GM10847 (cell line): ENCODE results near the gene ERBB3.

Experiments used
- POLR2A ChIP-seq: IDR thresholded peaks from 2 replicates; pipeline ENCODE4 v1.6.1; 2011; ENCODE audit not compliant: insufficient read length; ENCODE audit errors: extremely low read depth

ERBB3 gene

GRCh38 chr12:56079723-56080555, at the start of gene ERBB3:
ERBB3 (plus strand) TSS chr12:56080165; CDS start chr12:56080301, 136 bp downstream.
- TF ChIP-seq POLR2A, result no peak

- no peak for TF ChIP-seq POLR2A
Measured at GRCh38 chr12:56031987-56032386, 48.0 kb upstream of the ERBB3 start.

GRCh38 chr12:56034586-56035332, 45.2 kb upstream of the ERBB3 start:
- TF ChIP-seq POLR2A, result no peak

- no peak for TF ChIP-seq POLR2A
Measured at GRCh38 chr12:56037161-56037560, 42.8 kb upstream of the ERBB3 start.

- TF ChIP-seq POLR2A, result no peak
Measured at GRCh38 chr12:56038022-56038655, 41.8 kb upstream of the ERBB3 start.

- no peak for TF ChIP-seq POLR2A
Measured at GRCh38 chr12:56040151-56040550, 39.8 kb upstream of the ERBB3 start.

GRCh38 chr12:56040963-56041551, 38.9 kb upstream of the ERBB3 start:
- TF ChIP-seq POLR2A, result no peak

GRCh38 chr12:56041552-56042429, 38.2 kb upstream of the ERBB3 start, which contains the start of gene RPS26:
RPS26 (plus strand) TSS chr12:56041918; CDS start chr12:56042167, 249 bp downstream.
- TF ChIP-seq POLR2A, result peak; percentile 99

GRCh38 chr12:56042843-56043242, 37.1 kb upstream of the ERBB3 start:
- no peak for TF ChIP-seq POLR2A

GRCh38 chr12:56046027-56046780, 33.8 kb upstream of the ERBB3 start:
- TF ChIP-seq POLR2A, result no peak

- TF ChIP-seq POLR2A, result no peak
Measured at GRCh38 chr12:56053407-56053893, 26.5 kb upstream of the ERBB3 start.

GRCh38 chr12:56061982-56062381, 18.0 kb upstream of the ERBB3 start:
- no peak for TF ChIP-seq POLR2A

- TF ChIP-seq POLR2A, result no peak
Measured at GRCh38 chr12:56062996-56063395, 17.0 kb upstream of the ERBB3 start.
